GM19043 (cell line): Measurements from ENCODE around the gene ASB1.

Experiments
- ATAC-seq: cut with Tn5 transposase; IDR thresholded peaks from one replicate; pipeline ENCODE4 v1.9.1; 2021; ENCODE audit warnings: low read depth; ENCODE audit not compliant: unreplicated experiment

The ASB1 gene

DNA sequence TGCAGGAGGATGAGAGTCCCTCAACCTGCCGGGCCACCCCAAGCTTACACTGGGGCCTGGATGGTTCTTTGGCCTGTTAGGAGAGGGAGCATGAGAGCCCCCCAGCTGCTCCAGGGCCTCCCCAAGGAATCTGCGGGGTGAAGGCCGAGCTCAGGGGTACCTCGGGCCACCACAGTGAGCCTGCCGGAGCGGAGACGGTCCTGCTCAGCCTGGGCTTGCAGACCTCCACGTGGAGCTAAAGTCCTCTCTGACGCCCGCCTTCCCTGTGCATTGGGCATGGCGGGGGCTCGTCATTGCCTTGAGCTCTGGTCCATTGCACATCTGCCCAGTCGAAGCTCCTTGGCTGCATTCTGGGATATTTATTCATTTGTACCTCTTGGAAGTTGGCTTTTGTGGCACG is 62.7 kb downstream of the ASB1 start:
- no peak for ATAC-seq

DNA sequence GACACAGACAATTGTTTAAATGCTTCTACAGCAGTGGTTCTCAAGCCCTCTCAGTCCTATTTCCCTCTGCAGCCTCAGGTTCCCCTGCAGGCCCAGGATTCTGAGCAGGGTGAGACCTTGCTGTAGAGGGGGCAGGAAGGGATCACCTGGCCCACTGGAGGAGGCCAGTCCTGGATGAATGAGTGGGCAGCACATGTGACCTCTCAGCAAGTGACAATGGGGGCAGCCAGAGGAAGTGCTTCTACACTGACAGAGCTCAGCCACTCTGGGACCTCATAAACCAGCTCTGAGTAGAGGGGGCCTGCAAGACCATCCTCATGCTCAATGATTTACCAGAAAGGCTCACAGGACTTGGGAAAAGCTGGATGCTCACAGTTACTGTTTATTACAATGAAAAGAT is 63.2 kb downstream of the ASB1 start:
- ATAC-seq: no peak

DNA sequence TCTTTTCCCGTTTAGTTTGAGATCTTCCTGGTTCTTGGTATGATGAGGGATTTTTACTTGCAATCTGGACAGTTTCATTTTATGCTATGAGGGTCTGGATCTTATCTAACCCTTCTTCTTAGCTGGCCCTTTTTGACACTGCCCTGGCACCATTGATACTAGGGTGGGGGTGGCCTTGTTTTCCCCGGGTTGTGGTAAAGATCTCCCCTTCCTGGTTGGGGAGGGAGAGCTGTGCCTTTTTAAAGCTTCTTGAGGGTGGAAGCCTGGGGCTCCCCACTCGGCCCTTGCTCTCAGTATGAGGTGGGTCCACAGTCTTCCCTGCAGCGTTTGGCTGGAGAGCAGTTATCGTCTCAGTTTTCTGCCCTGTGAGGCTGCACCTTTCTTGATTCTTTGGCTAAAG is 66.1 kb downstream of the ASB1 start:
- ATAC-seq: no peak

DNA sequence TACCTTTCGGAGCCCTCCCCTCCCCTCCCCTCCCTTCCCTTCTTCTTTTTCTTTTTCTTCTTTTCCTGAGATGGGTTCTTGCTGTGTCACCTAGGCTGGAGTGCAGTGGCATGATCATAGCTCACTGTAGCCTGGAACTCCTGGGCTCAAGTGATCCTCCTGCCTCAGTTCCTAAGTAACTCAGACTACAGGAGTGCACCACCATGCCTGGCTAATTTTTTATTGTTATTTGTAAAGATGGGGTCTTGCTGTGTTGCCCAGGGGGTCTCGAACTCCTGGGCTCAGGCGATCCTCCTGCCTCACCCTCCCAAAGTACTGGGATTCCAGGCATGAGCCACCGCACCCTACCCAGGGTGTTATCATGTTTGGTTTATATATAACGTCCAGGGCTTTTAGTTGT is 66.7 kb downstream of the ASB1 start:
- ATAC-seq: no peak

DNA sequence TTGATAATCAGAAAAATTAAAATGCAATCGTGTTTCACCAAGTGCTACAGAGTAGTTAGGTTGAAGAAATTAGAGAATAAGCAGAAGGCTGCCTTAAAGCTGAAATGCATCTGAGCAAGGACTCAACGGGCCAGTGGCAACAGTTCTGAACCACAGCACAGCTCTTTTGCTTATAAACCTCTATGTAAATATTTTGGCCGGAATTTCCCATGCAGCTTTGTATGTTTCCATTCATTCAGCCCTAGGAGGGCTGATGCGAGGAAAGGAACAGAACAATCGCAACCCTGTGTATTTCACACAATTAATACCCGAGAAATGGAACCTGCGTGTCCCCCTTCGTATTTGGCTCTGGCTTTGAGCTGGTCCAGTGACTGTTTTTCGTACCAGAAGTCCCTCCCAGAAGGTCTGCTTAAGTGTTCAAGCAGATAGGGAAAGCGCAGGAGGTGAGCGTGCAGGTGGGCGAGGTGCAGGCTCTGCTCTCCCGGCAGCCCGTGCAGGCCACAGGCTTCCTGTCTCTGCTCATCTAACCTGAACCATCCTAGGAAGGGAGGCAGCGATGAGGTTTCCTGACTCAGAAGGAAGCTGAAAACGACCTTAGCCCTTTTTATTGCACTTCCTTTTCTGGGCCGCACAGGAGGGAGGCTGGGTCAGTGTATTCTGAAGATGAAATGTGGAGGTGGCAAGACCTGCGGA is 67.3 kb downstream of the ASB1 start:
- ATAC-seq: no peak

DNA sequence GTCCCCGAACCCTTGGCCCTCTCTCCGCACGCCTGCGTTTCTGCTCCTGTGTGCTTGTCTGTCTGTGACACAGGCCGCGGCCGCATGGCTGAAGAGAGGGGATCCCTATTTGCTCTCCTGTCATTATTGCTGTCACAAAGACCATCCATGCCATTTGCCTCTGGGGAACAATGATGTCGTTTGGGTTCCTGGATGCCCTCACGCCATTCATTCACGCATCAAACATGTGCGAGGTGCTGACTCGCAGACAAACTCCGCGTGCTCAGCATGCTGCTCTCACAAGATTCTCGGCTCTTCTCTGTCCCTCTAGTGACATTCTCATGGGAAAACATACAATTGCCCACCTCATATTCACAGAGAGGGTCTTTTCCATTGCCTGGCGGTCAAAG is 67.8 kb downstream of the ASB1 start:
- no peak for ATAC-seq

DNA sequence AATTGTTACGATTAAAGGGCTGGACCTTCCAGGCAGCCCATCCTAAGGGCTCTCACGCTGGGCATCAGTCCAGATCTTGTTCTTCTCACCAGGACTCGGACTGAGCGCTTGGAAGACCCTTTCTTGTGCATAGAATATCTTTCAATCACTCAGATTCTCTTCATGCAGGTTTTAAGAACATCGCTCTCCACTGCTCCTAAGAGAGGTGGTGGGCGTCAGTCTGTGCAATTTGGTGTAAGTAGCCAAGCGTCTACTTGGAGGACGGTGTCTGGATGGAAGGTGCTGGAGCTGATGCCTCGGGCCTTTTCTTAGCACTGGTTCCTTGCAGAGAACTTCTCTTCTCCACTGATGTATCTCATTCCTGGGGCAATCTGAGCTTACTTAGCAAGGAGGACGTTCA is 68.7 kb downstream of the ASB1 start:
- no peak for ATAC-seq

DNA sequence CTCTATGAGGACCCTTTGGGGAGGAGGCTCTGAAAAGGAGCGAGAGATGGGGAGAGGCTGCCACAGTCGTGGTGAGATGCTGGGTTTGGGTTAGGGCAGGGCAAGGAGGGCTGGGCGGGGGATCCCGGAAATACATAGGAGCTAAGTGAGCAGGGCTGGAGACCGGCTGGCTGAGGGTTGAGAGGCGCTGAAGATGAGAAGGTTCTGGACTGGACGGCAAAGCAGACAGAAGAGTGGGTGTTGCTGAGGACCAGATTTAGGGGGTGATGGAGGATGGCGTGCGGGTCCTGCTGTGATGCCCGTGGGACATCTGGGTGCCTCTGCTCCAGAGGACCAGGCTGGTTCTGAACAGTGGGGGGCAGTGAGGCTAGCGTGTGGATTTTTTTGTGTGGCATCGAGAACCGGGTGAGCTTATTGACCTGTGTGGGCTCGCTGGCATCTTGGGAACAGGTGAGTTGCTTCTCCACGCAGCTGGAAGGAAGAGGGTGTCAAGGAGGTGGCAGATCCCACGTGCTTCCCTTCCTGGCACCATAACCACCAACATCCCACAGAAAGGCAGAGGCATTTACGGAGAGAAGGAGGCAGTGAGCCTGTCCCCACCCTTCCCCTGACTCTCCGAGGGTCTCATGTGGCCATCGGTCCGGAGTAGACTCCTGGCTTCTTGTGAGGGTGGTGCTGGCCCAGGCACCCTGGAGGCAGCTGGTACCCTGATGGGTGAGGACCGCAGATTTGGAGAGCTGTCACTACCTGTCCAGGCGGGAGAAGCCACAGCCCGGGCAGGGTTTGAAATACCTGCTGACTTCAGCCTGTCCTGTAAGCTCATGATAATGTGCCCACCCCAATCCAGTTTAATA is 70.3 kb downstream of the ASB1 start:
- no peak for ATAC-seq

DNA sequence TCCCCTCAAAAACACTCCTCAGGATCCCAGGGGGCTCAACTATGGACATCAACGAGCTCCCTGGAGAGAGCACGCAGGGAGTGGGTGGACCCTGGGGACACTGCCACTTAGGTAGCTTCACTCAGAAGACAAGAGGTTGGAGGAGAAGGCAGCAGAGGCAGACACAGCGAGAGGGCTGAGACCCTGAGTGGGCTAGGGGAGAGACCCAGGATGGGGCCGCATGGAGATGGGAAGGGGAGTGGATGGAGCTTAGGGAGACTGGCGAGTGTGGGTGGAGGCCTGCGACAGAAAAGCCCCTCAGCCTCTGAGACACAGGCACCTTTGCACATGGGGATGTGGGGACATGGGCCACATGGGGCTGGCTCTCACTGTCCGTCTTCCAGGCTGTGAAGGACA is 70.9 kb downstream of the ASB1 start:
- no peak for ATAC-seq

DNA sequence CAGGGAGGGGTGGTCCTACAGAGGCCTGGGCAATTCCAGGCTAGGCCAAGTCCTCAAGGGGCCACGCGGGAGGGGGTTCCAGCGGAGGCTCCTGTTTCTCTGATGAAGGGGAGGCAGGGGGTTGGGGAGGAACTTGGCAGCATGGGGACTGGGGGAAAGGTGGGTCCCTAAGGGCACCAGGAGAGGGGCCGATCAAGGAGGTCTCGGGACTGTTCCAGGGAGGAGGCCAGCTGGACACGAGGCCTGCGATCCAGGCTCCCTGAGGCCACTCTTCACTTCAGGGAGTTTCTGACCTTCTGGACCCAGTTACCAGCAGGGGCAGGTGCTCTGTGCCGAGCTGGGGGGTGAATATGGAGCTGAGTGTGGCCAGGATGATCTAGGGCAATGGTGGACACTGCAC is 71.5 kb downstream of the ASB1 start:
- no peak for ATAC-seq

DNA sequence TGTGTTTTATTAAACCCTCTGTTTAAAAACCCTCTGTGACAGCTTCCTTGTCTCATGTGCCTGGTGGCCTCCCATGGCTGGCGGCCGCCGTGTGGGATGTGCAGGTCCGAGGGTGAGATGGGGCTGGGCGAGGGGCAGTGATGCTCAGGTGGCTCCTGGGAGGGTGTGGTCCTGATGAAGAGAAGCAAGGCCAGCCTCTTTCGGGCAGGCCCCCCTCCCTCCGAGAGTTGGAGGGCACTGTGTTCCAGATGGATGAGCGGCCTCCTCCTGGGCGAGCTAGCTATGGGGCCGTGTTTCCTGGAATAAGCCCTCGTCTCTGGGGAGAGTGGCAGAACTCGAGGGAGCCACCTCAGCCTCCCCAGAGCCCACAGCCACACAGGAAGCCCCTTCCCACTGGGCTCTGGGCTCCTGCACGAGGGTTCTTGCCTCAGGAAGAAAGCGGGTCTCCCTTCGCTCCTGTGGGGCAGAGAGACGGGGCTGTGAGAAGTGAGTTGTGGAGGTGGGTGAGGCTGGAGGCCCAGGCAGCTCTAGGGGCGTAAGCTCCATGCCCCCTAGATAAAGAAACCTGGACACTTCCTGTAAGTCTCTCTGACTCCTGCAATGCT is 72.1 kb downstream of the ASB1 start:
- ATAC-seq: no peak

DNA sequence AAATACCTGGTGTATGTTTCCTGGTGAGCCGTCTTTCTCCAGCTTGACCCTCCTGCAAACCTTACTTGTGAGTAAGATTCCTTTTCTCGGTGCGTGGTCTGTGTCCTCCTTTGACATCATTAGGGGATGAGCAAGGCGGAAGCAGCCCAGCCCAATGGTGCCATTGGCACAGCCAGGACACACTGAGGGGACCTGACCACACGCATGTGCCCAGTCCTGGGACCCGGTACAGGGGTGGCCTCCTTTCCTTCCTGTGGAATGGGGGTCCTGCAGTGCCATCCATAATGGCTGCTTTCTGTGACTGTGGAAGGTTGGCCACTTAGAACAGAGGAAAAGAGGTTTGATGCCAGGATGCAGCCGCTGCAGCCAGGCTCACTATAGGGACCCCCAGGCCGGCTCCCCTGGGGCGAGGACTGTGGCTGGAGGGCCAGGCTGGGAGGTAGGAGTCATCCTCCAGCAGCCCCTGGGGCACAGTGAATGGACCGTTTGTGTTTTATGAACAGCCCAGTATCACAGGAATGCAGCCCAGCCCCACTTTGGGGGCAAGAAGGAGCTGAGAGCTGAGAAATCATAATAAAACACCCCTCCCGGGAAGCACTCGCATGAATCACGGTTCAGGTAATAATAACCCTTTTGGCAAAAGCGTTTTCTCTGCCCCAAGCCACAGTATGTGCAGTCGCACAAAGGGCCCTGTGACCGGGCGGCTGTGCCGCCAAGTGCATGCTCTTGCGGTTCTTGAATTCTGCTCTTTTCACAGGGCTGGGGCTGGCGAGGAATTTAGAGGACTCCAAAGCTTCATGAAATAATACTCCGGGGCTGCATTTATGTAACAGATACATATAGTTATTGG is 73.2 kb downstream of the ASB1 start:
- ATAC-seq: no peak

DNA sequence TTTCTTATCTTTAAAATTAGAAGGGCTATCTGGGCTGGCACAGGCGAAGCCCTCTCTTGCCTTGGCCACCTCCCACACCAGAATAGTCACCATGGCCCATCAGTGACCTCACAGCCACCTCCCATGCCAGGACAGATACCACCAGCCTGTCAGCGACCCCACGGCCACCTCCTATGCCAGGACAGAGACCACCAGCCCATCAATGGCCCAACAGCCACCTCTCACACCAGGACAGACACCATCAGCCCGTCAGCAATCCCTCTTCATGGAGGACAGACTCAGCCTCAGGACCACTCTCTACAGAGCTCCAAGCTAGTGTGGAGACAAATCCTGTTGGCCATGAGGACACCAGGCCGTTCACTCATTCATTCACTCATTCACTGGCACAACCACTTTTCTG is 74.6 kb downstream of the ASB1 start:
- ATAC-seq: no peak
